CD8-positive, alpha-beta memory T cell (primary cell): ENCODE measurements around the gene HOXC11. TPM values are rescaled to one million over a fixed set of nuclear protein-coding genes. Genes with fewer than 3 reads are reported as not detected.

Source experiments
- CTCF ChIA-PET: fragments of 350-600 bp; sonication (Branson Sonifier 250); formaldehyde crosslinking; loops from one replicate; lab custom pipeline; 2021; ENCODE audit warnings: antibody characterized with exemption; lab: Charles Lee
- POLR2A ChIA-PET: fragments of 350-600 bp; sonication (Branson Sonifier 250); formaldehyde crosslinking; loops from one replicate; lab custom pipeline; 2021; ENCODE audit warnings: antibody characterized with exemption; lab: Charles Lee
- DNase-seq, 5 donors: peaks; one replicate each; pipeline versions ENCODE4 v3.0.0 to v3.0.0-alpha.2; 2020 to 2022; ENCODE audit warnings: mixed read lengths in 1 of 5
- H3K27ac ChIP-seq: one replicate; pipeline ENCODE4 v1.7.0; 2013; ENCODE audit warnings: low read depth, mild to moderate bottlenecking, low read length, moderate library complexity
- H3K27me3 ChIP-seq: 2 replicates; pipeline ENCODE4 v1.7.0; 2013; ENCODE audit warnings: low read length, mild to moderate bottlenecking; ENCODE audit not compliant: insufficient read depth, poor library complexity, severe bottlenecking
- H3K36me3 ChIP-seq: 2 replicates; pipeline ENCODE4 v1.7.0; 2013; ENCODE audit warnings: mild to moderate bottlenecking, low read length, moderate library complexity; ENCODE audit not compliant: insufficient read depth
- H3K4me1 ChIP-seq: 2 replicates; pipeline ENCODE4 v1.7.0; 2013; ENCODE audit warnings: mild to moderate bottlenecking, low read length, moderate library complexity; ENCODE audit not compliant: insufficient read depth
- H3K4me3 ChIP-seq: 2 replicates; pipeline ENCODE4 v1.7.0; 2013; ENCODE audit warnings: mild to moderate bottlenecking, low read length
- H3K9me3 ChIP-seq: 2 replicates; pipeline ENCODE4 v1.7.0; 2013; ENCODE audit warnings: mild to moderate bottlenecking, low read length
- H3K27ac Mint-ChIP-seq, 8 donors: one replicate each; pipeline ENCODE4 v1.8.0; 2020 to 2021; ENCODE audit warnings: mixed read lengths in 8 of 8, mild to moderate bottlenecking in 6 of 8, inconsistent platforms in 3 of 8, moderate library complexity in 3 of 8
- H3K27me3 Mint-ChIP-seq, 2 donors: one replicate each; pipeline ENCODE4 v1.8.0; 2020 to 2021; ENCODE audit warnings: mixed read lengths in 2 of 2, mild to moderate bottlenecking in 1 of 2, moderate library complexity in 1 of 2
- H3K36me3 Mint-ChIP-seq, 3 donors: one replicate each; pipeline ENCODE4 v1.8.0; 2020 to 2021; ENCODE audit warnings: mixed read lengths in 3 of 3, inconsistent platforms in 1 of 3, mild to moderate bottlenecking in 1 of 3
- H3K4me1 Mint-ChIP-seq, 3 donors: one replicate each; pipeline ENCODE4 v1.8.0; 2020 to 2021; ENCODE audit warnings: mixed read lengths in 3 of 3, inconsistent platforms in 1 of 3, mild to moderate bottlenecking in 1 of 3
- H3K4me3 Mint-ChIP-seq, 7 donors: one replicate each; pipeline ENCODE4 v1.8.0; 2020 to 2021; ENCODE audit warnings: mixed read lengths in 7 of 7, mild to moderate bottlenecking in 6 of 7, moderate library complexity in 4 of 7, inconsistent platforms in 2 of 7
- H3K9me3 Mint-ChIP-seq, 5 donors: one replicate each; pipeline ENCODE4 v1.8.0; 2020 to 2022; ENCODE audit warnings: mixed read lengths in 5 of 5, mild to moderate bottlenecking in 3 of 5, moderate library complexity in 2 of 5, inconsistent platforms in 1 of 5
- polyA plus RNA-seq: library from polyadenylated mRNA; unstranded; fragments of 300-500 nt; fragmentation: Illumina TruSeq; gene quantifications from one replicate; pipeline ENCODE4 v1.2.3, GENCODE V29; 2021
- total RNA-seq, 2 experiments: library from RNA; stranded (reverse); gene quantifications; one replicate each; pipeline ENCODE4 v1.2.3, GENCODE V29; 2021

The HOXC11 gene
- total and polyA plus RNA-seq, 3 experiments from 2014 or later, result not detected

DNA sequence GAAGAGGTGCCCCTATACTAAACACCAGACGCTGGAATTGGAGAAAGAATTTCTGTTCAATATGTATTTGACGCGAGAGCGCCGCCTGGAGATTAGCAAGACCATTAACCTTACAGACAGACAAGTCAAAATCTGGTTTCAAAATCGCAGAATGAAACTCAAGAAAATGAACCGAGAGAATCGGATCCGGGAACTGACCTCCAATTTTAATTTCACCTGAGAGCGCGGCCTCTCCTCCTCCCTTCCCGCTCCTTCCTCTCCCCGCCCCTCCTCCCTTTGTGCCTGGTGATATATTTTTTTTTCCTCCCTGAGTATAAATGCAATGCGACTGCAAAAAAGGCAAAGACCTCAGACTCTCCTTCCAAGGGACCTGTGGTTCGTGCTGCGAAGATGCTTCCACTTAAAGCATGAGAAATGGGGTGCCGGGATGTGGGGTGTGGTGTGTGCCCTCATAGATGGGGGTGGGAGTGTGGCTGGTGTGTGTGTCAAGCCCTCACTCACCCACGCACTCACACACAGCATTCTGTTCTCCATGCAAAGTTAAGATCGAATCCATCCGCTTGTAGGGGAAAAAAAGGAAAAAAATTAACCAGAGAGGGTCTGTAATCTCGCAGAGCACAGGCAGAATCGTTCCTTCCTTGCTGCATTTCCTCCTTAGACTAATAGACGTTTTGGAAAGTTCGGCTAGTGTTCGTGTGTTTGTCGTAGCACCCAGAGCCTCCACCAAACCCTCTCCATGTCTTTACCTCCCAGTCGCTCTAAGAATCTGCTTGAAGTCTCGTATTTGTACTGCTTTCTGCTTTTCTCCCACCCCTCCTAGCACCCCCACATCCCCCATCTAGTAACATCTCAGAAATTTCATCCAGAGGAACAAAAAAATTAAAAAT, 16.5 kb downstream of the HOXC11 start:
- ChIA-PET CTCF (interaction anchor here (2.0 kb wide), 1 partner anchor 218 kb away, joined by 8 read pairs; no protein-coding TSS in a partner anchor), POLR2A (interaction anchor here (0.7 kb wide), 1 partner anchor 9 kb away, joined by 3 read pairs; no protein-coding TSS in a partner anchor)
- peak overlapping the region; percentile 4 for H3K4me3 ChIP-seq
- no peaks in the 10 kb centered on the region for H3K9me3 ChIP-seq
- peaks cover 0 to 7% (median 3%) of the 10 kb centered on the region in 5 donors for H3K9me3 Mint-ChIP-seq
- peaks cover 37 to 54% (median 46%) of the 10 kb centered on the region in 3 donors for H3K4me1 Mint-ChIP-seq
- peak overlapping the region in 3 of 8 donors; percentile 4 to 80 (median 56) for H3K27ac Mint-ChIP-seq
- H3K27me3 ChIP-seq, result peaks cover 96% of the 10 kb centered on the region
- DNase-seq, result no peak
- H3K27me3 Mint-ChIP-seq, result peaks cover 93 to 97% of the 10 kb centered on the region in 2 donors
- peaks cover 29% of the 10 kb centered on the region for H3K4me1 ChIP-seq
- no peaks in the 10 kb centered on the region for H3K36me3 Mint-ChIP-seq
- H3K36me3 ChIP-seq, result no peaks in the 10 kb centered on the region
- no peak overlapping the region for H3K27ac ChIP-seq
- H3K4me3 Mint-ChIP-seq, result peak overlapping the region; percentile 37 to 78 (median 66)

DNA sequence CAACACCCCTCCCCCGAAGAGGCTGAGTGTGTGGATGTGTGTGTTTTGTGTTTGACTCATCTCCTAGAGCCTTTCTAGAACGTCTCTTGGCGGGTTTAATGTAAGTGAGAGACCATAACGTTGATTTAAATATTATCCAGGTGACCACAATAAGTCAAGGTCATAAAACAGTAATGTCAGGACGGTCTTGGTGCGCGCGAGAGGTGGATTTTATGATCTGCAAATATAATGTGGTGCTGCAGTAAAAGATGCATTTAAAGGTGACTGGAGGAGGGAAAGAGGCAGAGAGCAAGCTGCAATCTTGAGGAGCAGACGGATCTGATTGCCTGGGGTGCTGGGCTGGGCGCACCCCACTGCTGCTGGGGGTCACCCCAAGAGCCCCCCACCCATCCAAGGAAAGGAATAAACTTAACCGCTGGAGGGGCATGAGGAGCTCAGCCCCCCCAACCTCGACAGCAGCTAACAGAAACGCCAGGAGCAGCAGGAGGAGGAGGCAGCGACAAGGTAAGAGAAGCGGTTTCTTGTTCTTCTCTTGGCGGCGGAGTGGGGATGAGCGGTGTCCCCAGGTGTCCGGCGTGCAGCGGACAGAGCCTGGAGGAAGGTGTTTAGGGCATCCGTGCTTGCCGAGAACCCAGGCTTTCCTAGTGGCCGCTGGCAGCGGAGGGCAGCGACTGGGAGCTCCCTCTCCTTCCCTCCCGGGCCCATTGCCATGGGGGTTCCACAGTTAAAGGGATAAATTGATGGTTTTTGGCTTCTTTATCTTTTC, 17.6 kb downstream of the HOXC11 start:
- Histone ChIP-seq H3K27me3 (peaks cover 99% of the 10 kb centered on the region), H3K9me3 (no peaks in the 10 kb centered on the region), H3K27ac (no peak overlapping the region), H3K4me3 (no peak overlapping the region), H3K4me1 (peaks cover 33% of the 10 kb centered on the region), H3K36me3 (no peaks in the 10 kb centered on the region)
- H3K36me3 Mint-ChIP-seq, result no peaks in the 10 kb centered on the region
- H3K4me3 Mint-ChIP-seq, result peak overlapping the region in 2 of 7 donors; percentile 77 to 78
- peaks cover 36 to 56% (median 50%) of the 10 kb centered on the region in 3 donors for H3K4me1 Mint-ChIP-seq
- no peak for DNase-seq
- ChIA-PET CTCF (interaction anchor here (1.4 to 1.5 kb wide), 2 partner anchors 199 to 218 kb away, joined by 3 read pairs; partner anchors contain the start of gene SMUG1), POLR2A (interaction anchor here (0.7 kb wide), 1 partner anchor 10 kb away, joined by 3 read pairs; no protein-coding TSS in a partner anchor)
- peaks cover 0 to 7% (median 2%) of the 10 kb centered on the region in 5 donors for H3K9me3 Mint-ChIP-seq
- peak overlapping the region in 1 of 8 donors; percentile 10 for H3K27ac Mint-ChIP-seq
- peaks cover 91 to 98% of the 10 kb centered on the region in 2 donors for H3K27me3 Mint-ChIP-seq

GRCh38 chr12:53991077-53991460, 18.1 kb downstream of the HOXC11 start:
- H3K27ac ChIP-seq, result no peak overlapping the region
- CTCF ChIA-PET, result interaction anchor here (1.4 to 1.5 kb wide), 3 partner anchors 18 to 217 kb away, joined by 3 to 7 read pairs (median 3); partner anchors contain the start of genes HOXC8 and SMUG1
- Mint-ChIP-seq H3K27me3 (peaks cover 92 to 99% of the 10 kb centered on the region in 2 donors), H3K27ac (no peak overlapping the region), H3K4me1 (peaks cover 37 to 58% (median 48%) of the 10 kb centered on the region in 3 donors), H3K9me3 (peaks cover 0 to 7% (median 2%) of the 10 kb centered on the region in 5 donors), H3K36me3 (no peaks in the 10 kb centered on the region), H3K4me3 (no peak overlapping the region)
- no peaks in the 10 kb centered on the region for H3K36me3 ChIP-seq
- peaks cover 33% of the 10 kb centered on the region for H3K4me1 ChIP-seq
- POLR2A ChIA-PET, result no interaction called here
- no peak overlapping the region for H3K4me3 ChIP-seq
- H3K27me3 ChIP-seq, result peaks cover 99% of the 10 kb centered on the region
- DNase-seq, result no peak
- no peaks in the 10 kb centered on the region for H3K9me3 ChIP-seq

DNA sequence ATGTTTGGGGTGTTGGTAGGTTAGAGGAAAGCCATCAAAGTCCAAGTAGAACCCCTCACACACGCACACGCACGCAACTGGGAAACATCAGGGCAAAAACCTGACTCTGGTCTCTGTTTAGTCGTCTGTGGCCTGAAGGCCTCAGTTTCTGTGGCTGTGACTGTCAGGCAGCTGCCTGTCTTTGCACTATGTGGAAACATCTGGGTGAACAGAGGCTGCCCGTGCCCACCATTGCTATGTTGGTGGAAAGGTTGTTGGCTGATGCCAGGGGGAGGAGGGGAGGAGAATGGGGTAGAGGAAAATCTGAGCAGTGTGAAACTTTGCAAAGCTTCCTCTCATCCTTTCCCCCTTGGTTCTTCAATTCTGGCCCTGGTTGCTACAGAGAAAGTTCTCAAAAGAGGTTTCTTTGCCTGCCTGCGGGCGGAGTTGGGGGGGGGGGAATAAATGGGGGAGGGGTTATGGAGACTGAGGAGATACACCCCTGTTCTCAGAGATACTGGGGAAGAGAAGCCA, 19.5 kb downstream of the HOXC11 start:
- H3K27ac Mint-ChIP-seq, result no peak overlapping the region
- peaks cover 100% of the 10 kb centered on the region for H3K27me3 ChIP-seq
- H3K36me3 Mint-ChIP-seq, result no peaks in the 10 kb centered on the region
- peaks cover 0 to 7% (median 2%) of the 10 kb centered on the region in 5 donors for H3K9me3 Mint-ChIP-seq
- no peaks in the 10 kb centered on the region for H3K9me3 ChIP-seq
- no peak for DNase-seq
- H3K4me3 Mint-ChIP-seq, result peak overlapping the region in 2 of 7 donors; percentile 8 to 51
- H3K27ac ChIP-seq, result no peak overlapping the region
- H3K4me1 Mint-ChIP-seq, result peaks cover 38 to 60% (median 40%) of the 10 kb centered on the region in 3 donors
- H3K36me3 ChIP-seq, result no peaks in the 10 kb centered on the region
- POLR2A ChIA-PET, result no interaction called here
- CTCF ChIA-PET, result interaction anchor here (1.0 to 1.5 kb wide), 4 partner anchors 13 to 197 kb away, joined by 3 to 7 read pairs (median 4); partner anchors contain the start of genes HOXC8 and SMUG1
- peaks cover 42% of the 10 kb centered on the region for H3K4me1 ChIP-seq
- H3K4me3 ChIP-seq, result no peak overlapping the region
- peaks cover 92 to 96% of the 10 kb centered on the region in 2 donors for H3K27me3 Mint-ChIP-seq

DNA sequence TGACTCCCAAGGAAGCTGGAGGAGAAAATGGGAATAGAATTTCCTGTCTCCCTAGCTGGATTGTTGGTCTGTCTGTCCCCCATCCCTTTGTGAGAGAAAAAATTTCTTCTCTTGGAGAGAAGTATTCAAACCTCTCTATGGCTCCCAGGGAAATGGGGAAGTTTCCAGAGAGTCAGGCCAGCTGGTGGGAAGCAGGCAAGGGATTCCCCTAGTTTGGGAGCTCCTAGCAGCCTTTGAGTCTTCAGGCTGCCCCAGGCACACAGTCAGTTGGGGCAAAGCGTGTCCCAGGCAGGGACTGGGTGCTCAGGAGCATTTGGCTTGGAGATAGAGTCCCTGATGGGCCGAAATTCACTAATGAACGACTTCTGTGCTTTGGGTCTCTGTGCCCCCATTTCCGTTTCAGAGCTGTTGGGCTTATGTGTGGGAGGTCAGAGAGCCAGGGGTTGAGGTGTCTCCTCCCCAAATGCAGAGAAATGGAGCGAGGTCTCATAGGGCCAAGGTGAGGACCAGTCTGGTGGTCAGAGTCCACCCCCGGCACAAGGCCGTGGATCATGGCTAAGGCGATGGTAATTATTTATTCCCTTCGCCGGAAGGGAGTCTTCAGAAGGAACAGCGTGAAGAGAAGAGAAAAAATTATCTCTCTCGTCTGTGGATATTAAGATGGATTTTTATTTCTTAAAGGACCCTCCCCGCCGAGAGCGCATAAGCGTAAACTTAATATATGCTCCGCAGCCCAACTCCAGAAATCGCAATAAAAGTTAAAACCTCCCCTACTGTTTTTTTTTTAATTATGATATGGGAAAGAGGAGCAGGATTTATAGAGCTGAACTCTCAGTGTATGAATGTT, 20.5 kb downstream of the HOXC11 start:
- Mint-ChIP-seq H3K27me3 (peaks cover 92 to 96% of the 10 kb centered on the region in 2 donors), H3K9me3 (peaks cover 0 to 7% (median 2%) of the 10 kb centered on the region in 5 donors), H3K36me3 (no peaks in the 10 kb centered on the region), H3K4me3 (peak overlapping the region in 6 of 7 donors; percentile 5 to 78 (median 62)), H3K4me1 (peaks cover 41 to 64% (median 47%) of the 10 kb centered on the region in 3 donors), H3K27ac (peak overlapping the region in 4 of 8 donors; percentile 22 to 84 (median 52))
- H3K4me1 ChIP-seq, result peaks cover 46% of the 10 kb centered on the region
- no peak for DNase-seq
- no peak overlapping the region for H3K27ac ChIP-seq
- ChIA-PET CTCF (interaction anchor here (1.6 kb wide), 1 partner anchor 236 kb away, joined by 3 read pairs; no protein-coding TSS in a partner anchor), POLR2A (interaction anchor here (0.6 kb wide), 1 partner anchor 14 kb away, joined by 5 read pairs; no protein-coding TSS in a partner anchor)
- no peaks in the 10 kb centered on the region for H3K36me3 ChIP-seq
- no peak overlapping the region for H3K4me3 ChIP-seq
- no peaks in the 10 kb centered on the region for H3K9me3 ChIP-seq
- H3K27me3 ChIP-seq, result peaks cover 100% of the 10 kb centered on the region

DNA sequence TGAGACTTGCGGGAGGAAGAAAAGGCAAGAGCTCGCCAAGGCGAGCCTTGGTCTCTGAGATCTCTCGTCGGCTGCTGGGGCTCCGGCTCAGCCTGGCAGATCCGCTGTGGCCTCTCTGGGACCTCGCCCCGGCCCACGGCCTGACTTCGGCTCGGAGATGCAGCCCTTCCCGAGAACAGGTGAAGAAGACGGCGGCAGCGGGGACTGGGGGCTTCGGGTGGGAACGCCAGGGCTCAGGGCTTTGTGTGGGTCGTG, 21.0 kb downstream of the HOXC11 start:
- H3K4me1 Mint-ChIP-seq, result peaks cover 38 to 67% (median 50%) of the 10 kb centered on the region in 3 donors
- CTCF ChIA-PET, result interaction anchor here (1.6 kb wide), 1 partner anchor 237 kb away, joined by 3 read pairs; no protein-coding TSS in a partner anchor
- H3K9me3 ChIP-seq, result no peaks in the 10 kb centered on the region
- H3K27me3 Mint-ChIP-seq, result peaks cover 92 to 96% of the 10 kb centered on the region in 2 donors
- POLR2A ChIA-PET, result interaction anchor here (0.6 kb wide), 1 partner anchor 15 kb away, joined by 5 read pairs; no protein-coding TSS in a partner anchor
- H3K4me1 ChIP-seq, result peaks cover 43% of the 10 kb centered on the region
- H3K36me3 Mint-ChIP-seq, result no peaks in the 10 kb centered on the region
- no peak overlapping the region for H3K27ac ChIP-seq
- no peaks in the 10 kb centered on the region for H3K36me3 ChIP-seq
- peak overlapping the region in 2 of 8 donors; percentile 66 to 84 for H3K27ac Mint-ChIP-seq
- H3K9me3 Mint-ChIP-seq, result peaks cover 0 to 7% (median 2%) of the 10 kb centered on the region in 5 donors
- peaks cover 100% of the 10 kb centered on the region for H3K27me3 ChIP-seq
- H3K4me3 Mint-ChIP-seq, result peak overlapping the region in 6 of 7 donors; percentile 3 to 78 (median 64)
- DNase-seq, result no peak
- H3K4me3 ChIP-seq, result no peak overlapping the region
